ENCODE results near the gene TMPRSS13.

The TMPRSS13 gene

DNA sequence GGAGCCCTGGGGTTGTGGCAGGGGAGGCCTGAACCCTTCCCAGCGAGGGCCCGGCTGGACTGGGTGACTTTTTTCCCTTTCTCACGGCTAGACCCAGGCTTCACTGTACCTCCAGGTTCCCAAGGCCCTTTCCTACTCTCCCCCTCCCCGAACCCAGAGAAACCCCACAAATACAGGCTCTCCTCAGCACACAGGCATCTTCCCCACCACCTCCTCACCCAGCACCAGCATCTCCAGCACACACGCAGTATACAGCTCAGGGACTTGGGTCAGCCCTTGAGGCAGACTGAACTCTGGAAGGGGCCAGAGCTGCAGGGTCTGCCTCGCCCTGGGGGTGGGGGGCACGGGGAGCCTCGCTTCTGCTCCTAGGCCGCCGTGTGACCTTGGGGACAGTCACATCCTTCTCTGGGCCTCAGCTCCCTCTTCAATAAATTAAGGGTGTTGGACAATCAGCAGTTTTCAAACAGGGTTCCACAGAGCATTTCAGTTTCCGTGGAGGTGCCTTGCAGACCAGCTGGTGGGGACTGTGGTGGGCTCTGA, 4.5 kb downstream of the TMPRSS13 start:
- H3K36me3 ChIP-seq (ENCODE audit: insufficient read depth, low read length), result no peaks in the 10 kb centered on the region
- H3K9me3 ChIP-seq (ENCODE audit: insufficient read depth, low read length, severe bottlenecking), result no peaks in the 10 kb centered on the region
- H4K20me1 ChIP-seq (ENCODE audit: insufficient read depth, low read length), result no peaks in the 10 kb centered on the region
- no peak overlapping the region for H3K4me2 ChIP-seq (ENCODE audit: insufficient read depth, low read length)
- H3K9ac ChIP-seq (ENCODE audit: low read depth, low read length), result no peak overlapping the region; the same call in 1 of the 2 replicates
- DNase-seq, result no peak
- ATAC-seq (ENCODE audit: insufficient read depth, low read depth), result no peak
- H3K79me2 ChIP-seq (ENCODE audit: insufficient read depth, low read length), result no peaks in the 10 kb centered on the region
- TF ChIP-seq EZH2 (IDR thresholded peaks at IDR 0.05; ENCODE audit: borderline replicate concordance, low read depth, low read length, severe bottlenecking), result no peak
- TF ChIP-seq, protein P1, sequence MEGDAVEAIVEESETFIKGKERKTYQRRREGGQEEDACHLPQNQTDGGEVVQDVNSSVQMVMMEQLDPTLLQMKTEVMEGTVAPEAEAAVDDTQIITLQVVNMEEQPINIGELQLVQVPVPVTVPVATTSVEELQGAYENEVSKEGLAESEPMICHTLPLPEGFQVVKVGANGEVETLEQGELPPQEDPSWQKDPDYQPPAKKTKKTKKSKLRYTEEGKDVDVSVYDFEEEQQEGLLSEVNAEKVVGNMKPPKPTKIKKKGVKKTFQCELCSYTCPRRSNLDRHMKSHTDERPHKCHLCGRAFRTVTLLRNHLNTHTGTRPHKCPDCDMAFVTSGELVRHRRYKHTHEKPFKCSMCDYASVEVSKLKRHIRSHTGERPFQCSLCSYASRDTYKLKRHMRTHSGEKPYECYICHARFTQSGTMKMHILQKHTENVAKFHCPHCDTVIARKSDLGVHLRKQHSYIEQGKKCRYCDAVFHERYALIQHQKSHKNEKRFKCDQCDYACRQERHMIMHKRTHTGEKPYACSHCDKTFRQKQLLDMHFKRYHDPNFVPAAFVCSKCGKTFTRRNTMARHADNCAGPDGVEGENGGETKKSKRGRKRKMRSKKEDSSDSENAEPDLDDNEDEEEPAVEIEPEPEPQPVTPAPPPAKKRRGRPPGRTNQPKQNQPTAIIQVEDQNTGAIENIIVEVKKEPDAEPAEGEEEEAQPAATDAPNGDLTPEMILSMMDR (IDR thresholded peaks at IDR 0.05; ENCODE audit: borderline replicate concordance, extremely low read depth, low read length, poor library complexity, severe bottlenecking), result no peak
- H2AFZ ChIP-seq (ENCODE audit: low read depth, low read length), result no peak overlapping the region
- H3K4me3 ChIP-seq (ENCODE audit: low read depth in 1 of 2, low read length in 2 of 2), result no peak overlapping the region
- no peaks in the 10 kb centered on the region for H3K27me3 ChIP-seq (ENCODE audit: insufficient read depth, low read length, poor library complexity)
- no peak overlapping the region for H3K27ac ChIP-seq (ENCODE audit: low read length)
- peaks cover 28% of the 10 kb centered on the region for H3K4me1 ChIP-seq (ENCODE audit: insufficient read depth, low read length)

GRCh38 chr11:117923773-117924172, 5.4 kb downstream of the TMPRSS13 start:
- no peaks in the 10 kb centered on the region for H3K27me3 ChIP-seq (ENCODE audit: insufficient read depth, low read length, poor library complexity)
- no peak overlapping the region for H3K4me2 ChIP-seq (ENCODE audit: insufficient read depth, low read length)
- TF ChIP-seq EZH2 (IDR thresholded peaks at IDR 0.05; ENCODE audit: borderline replicate concordance, low read depth, low read length, severe bottlenecking), result no peak
- TF ChIP-seq, protein P1 (IDR thresholded peaks at IDR 0.05; ENCODE audit: borderline replicate concordance, extremely low read depth, low read length, poor library complexity, severe bottlenecking), result no peak
- no peak overlapping the region for H3K9ac ChIP-seq (ENCODE audit: low read depth, low read length)
- no peak overlapping the region for H3K27ac ChIP-seq (ENCODE audit: low read length)
- DNase-seq (no peak), ATAC-seq (ENCODE audit: insufficient read depth, low read depth) (no peak)
- no peaks in the 10 kb centered on the region for H3K36me3 ChIP-seq (ENCODE audit: insufficient read depth, low read length)
- H3K9me3 ChIP-seq (ENCODE audit: insufficient read depth, low read length, severe bottlenecking), result no peaks in the 10 kb centered on the region
- no peaks in the 10 kb centered on the region for H3K79me2 ChIP-seq (ENCODE audit: insufficient read depth, low read length)
- H4K20me1 ChIP-seq (ENCODE audit: insufficient read depth, low read length), result no peaks in the 10 kb centered on the region
- H3K4me1 ChIP-seq (ENCODE audit: insufficient read depth, low read length), result peaks cover 18% of the 10 kb centered on the region
- no peak overlapping the region for H2AFZ ChIP-seq (ENCODE audit: low read depth, low read length)
- no peak overlapping the region for H3K4me3 ChIP-seq (ENCODE audit: low read depth in 1 of 2, low read length in 2 of 2)

DNA sequence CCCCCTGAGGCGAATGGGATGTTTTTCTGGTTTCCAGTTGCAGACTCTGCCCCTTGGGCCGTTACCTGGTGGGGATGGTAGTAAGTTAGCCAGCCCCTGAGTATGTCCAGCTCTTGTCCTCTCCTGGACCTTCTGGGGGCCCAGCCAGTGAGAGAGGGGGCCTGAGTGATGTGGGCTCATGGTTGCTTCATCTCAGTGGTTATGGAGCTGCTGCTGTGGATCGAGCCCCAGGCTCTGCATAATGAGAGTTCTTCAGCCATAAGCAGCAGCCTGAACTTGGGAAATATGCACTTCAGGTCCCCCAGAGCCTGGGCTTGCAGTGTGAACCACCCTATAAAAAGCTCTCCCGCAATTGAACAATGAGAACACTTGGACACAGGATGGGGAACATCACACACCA, 5.9 kb downstream of the TMPRSS13 start:
- ATAC-seq (ENCODE audit: insufficient read depth, low read depth) (no peak), DNase-seq (no peak)
- no peaks in the 10 kb centered on the region for H3K9me3 ChIP-seq (ENCODE audit: insufficient read depth, low read length, severe bottlenecking)
- H4K20me1 ChIP-seq (ENCODE audit: insufficient read depth, low read length), result no peaks in the 10 kb centered on the region
- H3K36me3 ChIP-seq (ENCODE audit: insufficient read depth, low read length), result no peaks in the 10 kb centered on the region
- TF ChIP-seq, protein P1 (IDR thresholded peaks at IDR 0.05; ENCODE audit: borderline replicate concordance, extremely low read depth, low read length, poor library complexity, severe bottlenecking), result no peak
- no peak for TF ChIP-seq EZH2 (IDR thresholded peaks at IDR 0.05; ENCODE audit: borderline replicate concordance, low read depth, low read length, severe bottlenecking)
- no peaks in the 10 kb centered on the region for H3K79me2 ChIP-seq (ENCODE audit: insufficient read depth, low read length)
- H3K4me3 ChIP-seq (ENCODE audit: low read depth in 1 of 2, low read length in 2 of 2), result no peak overlapping the region
- H3K27ac ChIP-seq (ENCODE audit: low read length), result no peak overlapping the region
- H3K9ac ChIP-seq (ENCODE audit: low read depth, low read length), result no peak overlapping the region
- no peaks in the 10 kb centered on the region for H3K27me3 ChIP-seq (ENCODE audit: insufficient read depth, low read length, poor library complexity)
- no peak overlapping the region for H2AFZ ChIP-seq (ENCODE audit: low read depth, low read length)
- peaks cover 13% of the 10 kb centered on the region for H3K4me1 ChIP-seq (ENCODE audit: insufficient read depth, low read length)
- no peak overlapping the region for H3K4me2 ChIP-seq (ENCODE audit: insufficient read depth, low read length)

GRCh38 chr11:117921893-117922292, 7.3 kb downstream of the TMPRSS13 start:
- H3K36me3 ChIP-seq (ENCODE audit: insufficient read depth, low read length), result no peaks in the 10 kb centered on the region
- H3K4me2 ChIP-seq (ENCODE audit: insufficient read depth, low read length), result no peak overlapping the region
- DNase-seq (no peak), ATAC-seq (ENCODE audit: insufficient read depth, low read depth) (no peak)
- no peaks in the 10 kb centered on the region for H4K20me1 ChIP-seq (ENCODE audit: insufficient read depth, low read length)
- no peaks in the 10 kb centered on the region for H3K9me3 ChIP-seq (ENCODE audit: insufficient read depth, low read length, severe bottlenecking)
- no peak overlapping the region for H3K9ac ChIP-seq (ENCODE audit: low read depth, low read length)
- TF ChIP-seq, protein P1 (IDR thresholded peaks at IDR 0.05; ENCODE audit: borderline replicate concordance, extremely low read depth, low read length, poor library complexity, severe bottlenecking), result no peak
- TF ChIP-seq EZH2 (IDR thresholded peaks at IDR 0.05; ENCODE audit: borderline replicate concordance, low read depth, low read length, severe bottlenecking), result no peak
- H3K4me3 ChIP-seq (ENCODE audit: low read depth in 1 of 2, low read length in 2 of 2), result no peak overlapping the region
- H3K4me1 ChIP-seq (ENCODE audit: insufficient read depth, low read length), result no peaks in the 10 kb centered on the region
- H2AFZ ChIP-seq (ENCODE audit: low read depth, low read length), result no peak overlapping the region
- H3K27ac ChIP-seq (ENCODE audit: low read length), result no peak overlapping the region
- no peaks in the 10 kb centered on the region for H3K27me3 ChIP-seq (ENCODE audit: insufficient read depth, low read length, poor library complexity)
- H3K79me2 ChIP-seq (ENCODE audit: insufficient read depth, low read length), result no peaks in the 10 kb centered on the region
